ENCODE results near the gene LGALS1. TPM values are rescaled to one million over a fixed set of nuclear protein-coding genes. Genes with fewer than 3 reads are reported as not detected.

LGALS1 gene
- polyA plus RNA-seq, 1 of the 3 experiments (the other 2 are of a cell fraction): 12,045 TPM

DNA sequence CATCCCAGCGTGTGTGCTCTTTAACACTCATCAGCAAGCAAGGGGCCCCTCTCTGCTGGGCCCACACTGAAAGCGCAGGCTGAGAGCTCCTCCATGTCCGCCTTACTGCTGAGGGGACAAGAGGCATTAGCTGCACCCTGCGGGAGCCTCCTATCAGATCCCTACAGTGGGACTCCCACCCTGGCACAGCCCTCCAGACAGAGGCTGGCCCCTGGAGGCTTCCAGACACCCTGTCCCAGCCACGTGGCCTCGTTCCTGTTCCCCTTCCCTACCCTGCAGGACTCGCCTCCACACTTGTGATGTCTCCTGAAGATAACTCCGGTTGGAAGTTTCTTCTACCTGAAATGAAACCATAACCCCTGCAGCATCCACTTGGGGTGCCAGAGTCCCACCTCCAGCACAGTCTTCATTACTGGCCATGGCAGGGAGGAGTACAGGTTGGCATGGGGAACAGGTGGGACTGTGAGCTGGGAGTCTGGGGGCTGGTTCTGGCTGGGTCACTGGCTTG lies 41.0 kb upstream of the LGALS1 start:
- Histone ChIP-seq H3F3A (replicated peaks; ENCODE audit: insufficient read depth) (peaks cover 14% of the 10 kb centered on the region), H3K79me2 (ENCODE audit: insufficient read depth) (no peaks in the 10 kb centered on the region), H3K4me2 (peak overlapping the region; percentile 71), H3K9me2 (no peaks in the 10 kb centered on the region), H3K36me3 (replicated peaks in 1 of 2; ENCODE audit: control insufficient read depth in 1 of 2, insufficient read depth in 2 of 2, low read length in 1 of 2) (peaks cover 0 to 13% of the 10 kb centered on the region in 2 experiments), H3K9ac (peak overlapping the region; percentile 44; the same call in 1 of the 2 replicates), H2AFZ (ENCODE audit: low read depth) (peak overlapping the region; percentile 27), H3K27ac (ENCODE audit: low read depth in 2 of 2, low read length in 1 of 2) (peak overlapping the region; percentile 69 to 98), H3K27me3 (ENCODE audit: insufficient read depth) (no peaks in the 10 kb centered on the region), H3K4me3 (ENCODE audit: low read depth in 2 of 2, low read length in 1 of 2) (peak overlapping the region in 1 of 2 experiments; percentile 7; a peak in 1 of 4 replicates), H4K20me1 (ENCODE audit: insufficient read depth) (no peaks in the 10 kb centered on the region), H3K9me3 (no peaks in the 10 kb centered on the region), H3K4me1 (ENCODE audit: control insufficient read depth in 1 of 2, insufficient read depth in 2 of 2, low read depth in 1 of 2, low read length in 1 of 2) (peaks cover 23 to 54% of the 10 kb centered on the region in 2 experiments)
- POLR2A ChIA-PET: interaction anchor here (0.6 to 2.8 kb wide), 9 partner anchors 9 to 47 kb away, joined by 3 to 16 read pairs (median 6); partner anchors contain the start of genes GGA1 and PDXP
- WGBS (ENCODE audit: low lambda C conversion rate): 54% methylated on average over 7 of the region's 8 CpGs
- TF ChIP-seq GATA2 (CRISPR knock-in tag; IDR thresholded peaks at IDR 0.05) (peak; percentile 58; the same call in 1 of the 2 replicates), CHD2 (IDR thresholded peaks at IDR 0.05; ENCODE audit: low read length, partially characterized antibody) (no peak), MXI1 (IDR thresholded peaks at IDR 0.05; ENCODE audit: low read depth, low read length) (peak; percentile 72), EP300 (IDR thresholded peaks at IDR 0.05; ENCODE audit: borderline replicate concordance in 1 of 2, low read depth in 1 of 2, low read length in 1 of 2) (peak in 1 of 2 experiments; percentile 26; a peak in 1 of 4 replicates)
- TF ChIP-seq, protein P1, sequence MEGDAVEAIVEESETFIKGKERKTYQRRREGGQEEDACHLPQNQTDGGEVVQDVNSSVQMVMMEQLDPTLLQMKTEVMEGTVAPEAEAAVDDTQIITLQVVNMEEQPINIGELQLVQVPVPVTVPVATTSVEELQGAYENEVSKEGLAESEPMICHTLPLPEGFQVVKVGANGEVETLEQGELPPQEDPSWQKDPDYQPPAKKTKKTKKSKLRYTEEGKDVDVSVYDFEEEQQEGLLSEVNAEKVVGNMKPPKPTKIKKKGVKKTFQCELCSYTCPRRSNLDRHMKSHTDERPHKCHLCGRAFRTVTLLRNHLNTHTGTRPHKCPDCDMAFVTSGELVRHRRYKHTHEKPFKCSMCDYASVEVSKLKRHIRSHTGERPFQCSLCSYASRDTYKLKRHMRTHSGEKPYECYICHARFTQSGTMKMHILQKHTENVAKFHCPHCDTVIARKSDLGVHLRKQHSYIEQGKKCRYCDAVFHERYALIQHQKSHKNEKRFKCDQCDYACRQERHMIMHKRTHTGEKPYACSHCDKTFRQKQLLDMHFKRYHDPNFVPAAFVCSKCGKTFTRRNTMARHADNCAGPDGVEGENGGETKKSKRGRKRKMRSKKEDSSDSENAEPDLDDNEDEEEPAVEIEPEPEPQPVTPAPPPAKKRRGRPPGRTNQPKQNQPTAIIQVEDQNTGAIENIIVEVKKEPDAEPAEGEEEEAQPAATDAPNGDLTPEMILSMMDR (IDR thresholded peaks at IDR 0.05): peak; percentile 35
- CTCF ChIA-PET: interaction anchor here (0.8 to 34.3 kb wide), 18 partner anchors 9 to 374 kb away, joined by 3 to 898 read pairs (median 4); partner anchors contain the start of genes LGALS1, NOL12, PDXP and TRIOBP
- peak; percentile 68 for DNase-seq

DNA sequence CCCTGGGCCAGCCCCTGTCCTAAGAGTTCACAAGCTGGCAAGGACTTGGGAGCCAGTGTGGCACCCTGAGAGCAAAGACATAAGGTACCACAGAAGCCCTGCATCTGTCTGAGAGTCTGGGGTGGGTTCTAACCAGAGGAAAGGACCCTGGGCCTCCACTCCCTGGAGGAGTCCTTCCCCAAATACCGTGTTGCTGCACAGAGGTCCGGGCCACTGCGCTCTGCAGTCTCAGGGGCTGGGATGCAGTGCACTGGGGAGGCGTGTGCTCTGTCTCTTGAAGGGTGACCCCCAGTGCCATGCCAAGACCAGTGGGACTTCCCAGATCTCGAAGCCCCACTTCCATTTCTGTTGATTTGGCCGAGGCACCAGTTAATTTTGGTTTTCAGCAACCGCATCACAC lies 40.3 kb upstream of the LGALS1 start:
- no peak overlapping the region for H3K4me2 ChIP-seq
- no peaks in the 10 kb centered on the region for H3K27me3 ChIP-seq (ENCODE audit: insufficient read depth)
- POLR2A ChIA-PET: interaction anchor here (2.0 to 2.8 kb wide), 4 partner anchors 8 to 46 kb away, joined by 6 to 16 read pairs (median 10); partner anchors contain the start of gene PDXP
- H3K9ac ChIP-seq: no peak overlapping the region
- H3K36me3 ChIP-seq (replicated peaks in 1 of 2; ENCODE audit: control insufficient read depth in 1 of 2, insufficient read depth in 2 of 2, low read length in 1 of 2): peaks cover 0 to 9% of the 10 kb centered on the region in 2 experiments
- H3K79me2 ChIP-seq (ENCODE audit: insufficient read depth): 0 out of 2 replicates have a peak, but pooled peaks cover under 1% of the 10 kb centered on the region
- no peak overlapping the region for H3K4me3 ChIP-seq (ENCODE audit: low read depth in 2 of 2, low read length in 1 of 2)
- DNase-seq: no peak
- no peak overlapping the region for H2AFZ ChIP-seq (ENCODE audit: low read depth)
- no peaks in the 10 kb centered on the region for H3K9me2 ChIP-seq
- TF ChIP-seq, protein P2, sequence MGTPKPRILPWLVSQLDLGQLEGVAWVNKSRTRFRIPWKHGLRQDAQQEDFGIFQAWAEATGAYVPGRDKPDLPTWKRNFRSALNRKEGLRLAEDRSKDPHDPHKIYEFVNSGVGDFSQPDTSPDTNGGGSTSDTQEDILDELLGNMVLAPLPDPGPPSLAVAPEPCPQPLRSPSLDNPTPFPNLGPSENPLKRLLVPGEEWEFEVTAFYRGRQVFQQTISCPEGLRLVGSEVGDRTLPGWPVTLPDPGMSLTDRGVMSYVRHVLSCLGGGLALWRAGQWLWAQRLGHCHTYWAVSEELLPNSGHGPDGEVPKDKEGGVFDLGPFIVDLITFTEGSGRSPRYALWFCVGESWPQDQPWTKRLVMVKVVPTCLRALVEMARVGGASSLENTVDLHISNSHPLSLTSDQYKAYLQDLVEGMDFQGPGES (IDR thresholded peaks at IDR 0.05; ENCODE audit: low read depth, low read length): no peak
- TF ChIP-seq MEF2A (IDR thresholded peaks at IDR 0.05; ENCODE audit: borderline replicate concordance, low read depth) (no peak), EZH2phosphoT487 (IDR thresholded peaks at IDR 0.05; ENCODE audit: borderline replicate concordance, low read depth) (no peak), CHD2 (IDR thresholded peaks at IDR 0.05; ENCODE audit: low read length, partially characterized antibody) (no peak), TCF12 (IDR thresholded peaks at IDR 0.05) (no peak), SMC3 (IDR thresholded peaks at IDR 0.05; ENCODE audit: low read depth, low read length) (no peak), TEAD4 (IDR thresholded peaks at IDR 0.05; ENCODE audit: borderline replicate concordance, insufficient read depth) (no peak)
- TF ChIP-seq, protein P3, sequence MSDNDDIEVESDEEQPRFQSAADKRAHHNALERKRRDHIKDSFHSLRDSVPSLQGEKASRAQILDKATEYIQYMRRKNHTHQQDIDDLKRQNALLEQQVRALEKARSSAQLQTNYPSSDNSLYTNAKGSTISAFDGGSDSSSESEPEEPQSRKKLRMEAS (IDR thresholded peaks at IDR 0.05; ENCODE audit: low read depth): no peak
- H3K27ac ChIP-seq (ENCODE audit: low read depth in 2 of 2, low read length in 1 of 2): peak overlapping the region; percentile 69 to 98; a peak in 3 of 4 replicates
- H3K9me3 ChIP-seq: no peaks in the 10 kb centered on the region
- 100% methylated on average over 2 of the region's 7 CpGs for WGBS (ENCODE audit: low lambda C conversion rate)
- CTCF ChIA-PET: interaction anchor here (0.8 to 34.3 kb wide), 10 partner anchors 9 to 113 kb away, joined by 3 to 898 read pairs (median 16); partner anchors contain the start of genes LGALS1, NOL12, PDXP and TRIOBP
- H3K4me1 ChIP-seq (ENCODE audit: control insufficient read depth in 1 of 2, insufficient read depth in 2 of 2, low read depth in 1 of 2, low read length in 1 of 2): peaks cover 23 to 58% of the 10 kb centered on the region in 2 experiments
- no peaks in the 10 kb centered on the region for H4K20me1 ChIP-seq (ENCODE audit: insufficient read depth)
- H3F3A ChIP-seq (replicated peaks; ENCODE audit: insufficient read depth): peaks cover 14% of the 10 kb centered on the region
